NCI-H2196 (cell line): ENCODE data around the gene CLSTN2.

ENCODE experiments used
- DNase-seq: peaks from one replicate; lab custom pipeline; 2025; ENCODE audit not compliant: unreplicated experiment; lab: John Stamatoyannopoulos, UW

Gene CLSTN2

DNA sequence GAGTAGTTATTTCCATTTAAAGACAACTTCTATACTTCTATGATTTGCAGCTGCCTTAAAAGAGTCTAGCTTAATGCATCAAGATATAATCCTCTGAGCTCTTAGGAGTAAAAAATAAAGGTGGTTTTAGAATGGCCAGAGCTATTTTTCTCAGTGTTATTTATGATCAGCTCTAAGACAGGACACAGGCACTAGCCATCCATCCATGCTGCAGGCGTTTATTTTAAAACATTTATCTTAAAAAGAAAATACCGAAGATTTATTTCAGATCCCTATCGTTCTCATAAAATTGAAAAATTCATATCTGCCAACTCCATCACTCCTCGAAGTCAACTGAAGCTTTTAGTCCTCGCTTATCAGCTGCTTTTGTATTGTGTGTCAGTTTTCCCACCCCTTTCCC, 243.5 kb downstream of the CLSTN2 start:
- DNase-seq: no peak

- no peak for DNase-seq
Measured at GRCh38 chr3:140180603-140181002, 245.6 kb downstream of the CLSTN2 start.

- DNase-seq: no peak
Measured at GRCh38 chr3:140185375-140185774, 250.4 kb downstream of the CLSTN2 start.

GRCh38 chr3:140186421-140186920, 251.5 kb downstream of the CLSTN2 start:
- peak; percentile 45 for DNase-seq

GRCh38 chr3:140187028-140187427, 252.0 kb downstream of the CLSTN2 start:
- no peak for DNase-seq

GRCh38 chr3:140187656-140188221, 252.8 kb downstream of the CLSTN2 start:
- DNase-seq: no peak

DNA sequence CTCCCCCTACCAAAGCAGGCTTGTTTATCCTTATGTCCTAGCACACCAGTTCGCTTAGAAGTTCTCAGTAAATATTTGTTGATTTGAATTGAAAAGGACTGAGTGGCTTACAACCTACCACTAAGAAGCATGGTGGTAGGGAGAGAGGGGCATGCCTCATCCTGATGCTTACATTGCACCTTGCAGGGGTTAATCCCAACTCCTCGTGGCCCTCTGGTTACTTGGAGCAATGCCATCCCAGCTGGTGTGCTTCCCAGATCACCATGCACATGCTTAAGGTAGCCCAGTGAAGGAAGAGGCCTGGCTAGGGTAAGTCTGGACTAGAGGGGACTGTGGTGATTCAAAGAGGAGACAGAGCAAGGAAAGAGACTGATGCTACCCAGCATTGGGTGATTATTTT, 253.3 kb downstream of the CLSTN2 start:
- no peak for DNase-seq

- no peak for DNase-seq
Measured at GRCh38 chr3:140189267-140189666, 254.3 kb downstream of the CLSTN2 start.

DNA sequence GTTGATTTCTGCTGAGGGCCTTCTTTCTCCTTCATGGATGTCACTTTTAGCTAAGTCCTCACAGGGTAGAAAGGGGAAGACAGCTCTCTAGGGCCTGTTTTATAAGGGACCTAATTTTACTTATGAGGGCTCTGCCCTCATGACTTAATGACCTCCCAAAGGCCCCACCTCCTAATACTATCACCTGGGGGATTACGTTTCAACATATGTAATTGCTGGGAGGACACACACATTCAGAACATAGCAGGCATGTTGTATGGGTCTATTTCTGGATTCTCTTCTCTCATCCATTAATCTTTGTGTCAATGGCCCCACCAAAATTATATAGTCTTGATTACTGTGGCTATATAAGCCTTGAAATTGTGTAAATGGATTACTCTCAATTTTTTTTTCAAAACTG, 255.0 kb downstream of the CLSTN2 start:
- DNase-seq: no peak

GRCh38 chr3:140196970-140197369, 262.0 kb downstream of the CLSTN2 start:
- DNase-seq: no peak

DNA sequence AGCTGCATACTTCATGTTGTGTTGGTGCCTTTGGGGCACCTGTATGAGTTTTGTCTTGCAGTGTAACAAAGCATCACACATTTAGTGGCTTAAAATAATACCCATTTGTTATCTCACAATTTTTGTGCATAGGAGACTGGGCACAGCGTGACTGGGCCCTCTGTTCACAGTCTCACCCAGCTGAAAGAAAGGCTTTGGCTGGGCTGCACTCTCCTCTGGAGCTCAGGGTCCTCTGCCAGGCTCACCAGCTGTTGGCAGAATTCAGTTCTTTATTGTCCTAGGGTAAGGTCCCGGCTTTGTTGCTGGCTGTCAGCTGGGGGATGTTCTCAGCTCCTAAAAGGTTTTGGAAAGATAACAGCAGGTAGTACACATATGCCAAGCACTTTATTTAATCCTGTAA, 263.3 kb downstream of the CLSTN2 start:
- no peak for DNase-seq

DNA sequence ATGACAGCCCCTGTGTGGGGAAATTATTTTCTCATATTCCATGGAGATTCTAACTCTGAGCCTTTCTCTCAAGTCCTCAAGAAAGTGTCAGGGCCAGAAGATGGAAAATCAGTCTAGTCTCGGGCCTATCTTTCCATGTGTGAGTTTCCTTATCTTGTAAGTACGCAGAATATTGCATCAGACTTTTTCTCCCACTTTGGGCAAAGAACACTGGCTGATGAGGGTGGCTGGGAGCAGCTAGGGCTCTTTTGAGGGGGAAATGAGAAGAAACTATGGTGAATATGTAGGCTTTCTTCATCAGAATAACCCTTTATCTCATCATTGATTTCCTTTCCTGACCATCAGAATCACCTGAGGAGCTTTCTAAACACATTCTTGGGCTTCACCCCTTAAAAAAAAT, 264.0 kb downstream of the CLSTN2 start:
- no peak for DNase-seq

GRCh38 chr3:140199743-140200142, 264.8 kb downstream of the CLSTN2 start:
- DNase-seq: no peak

- no peak for DNase-seq
Measured at GRCh38 chr3:140203510-140203909, 268.5 kb downstream of the CLSTN2 start.

- no peak for DNase-seq
Measured at GRCh38 chr3:140204271-140204984, 269.4 kb downstream of the CLSTN2 start.

DNA sequence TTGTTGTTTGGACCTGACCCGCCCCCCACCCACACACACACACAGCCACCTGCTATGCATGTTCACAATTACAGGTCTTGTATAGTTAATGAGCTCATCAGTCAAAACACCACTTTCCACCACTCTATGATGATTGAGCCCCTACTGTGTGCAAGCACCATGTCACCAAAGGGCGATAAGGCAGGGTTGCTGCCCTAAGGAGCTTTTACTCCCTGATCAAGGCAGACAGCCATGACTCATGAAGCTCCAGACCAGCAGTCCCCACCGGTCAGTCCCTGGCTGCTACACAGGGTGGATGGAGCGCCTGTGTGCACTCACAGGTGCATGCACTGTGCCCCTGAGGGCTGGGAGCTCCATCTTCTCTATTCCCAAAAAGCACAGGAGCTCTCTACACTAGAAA, 270.6 kb downstream of the CLSTN2 start:
- no peak for DNase-seq

- no peak for DNase-seq
Measured at GRCh38 chr3:140206196-140207040, 271.4 kb downstream of the CLSTN2 start.

GRCh38 chr3:140207541-140207940, 272.6 kb downstream of the CLSTN2 start:
- DNase-seq: no peak

- no peak for DNase-seq
Measured at GRCh38 chr3:140216249-140216648, 281.3 kb downstream of the CLSTN2 start.

DNA sequence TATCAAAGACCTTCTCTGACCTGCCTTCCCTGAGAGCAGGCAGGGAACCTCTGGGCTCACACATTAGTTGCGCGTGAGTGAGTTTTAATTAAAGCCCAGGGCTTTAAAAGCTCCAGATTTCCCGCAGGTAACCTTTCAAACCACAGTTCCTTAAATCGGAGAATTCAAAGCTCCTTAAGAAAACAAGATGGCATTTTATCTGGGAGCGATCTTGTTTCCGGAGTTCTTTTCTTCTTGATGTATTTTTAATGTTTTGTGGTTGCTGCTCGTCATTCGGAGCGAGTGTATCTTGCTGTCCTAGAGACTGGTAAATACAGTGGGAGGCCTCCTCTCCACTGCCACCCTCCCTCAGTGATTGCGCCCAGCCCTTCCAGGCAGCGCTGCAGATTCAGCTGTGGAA, 284.3 kb downstream of the CLSTN2 start:
- DNase-seq: no peak

- DNase-seq: no peak
Measured at GRCh38 chr3:140219923-140220452, 285.0 kb downstream of the CLSTN2 start.

DNA sequence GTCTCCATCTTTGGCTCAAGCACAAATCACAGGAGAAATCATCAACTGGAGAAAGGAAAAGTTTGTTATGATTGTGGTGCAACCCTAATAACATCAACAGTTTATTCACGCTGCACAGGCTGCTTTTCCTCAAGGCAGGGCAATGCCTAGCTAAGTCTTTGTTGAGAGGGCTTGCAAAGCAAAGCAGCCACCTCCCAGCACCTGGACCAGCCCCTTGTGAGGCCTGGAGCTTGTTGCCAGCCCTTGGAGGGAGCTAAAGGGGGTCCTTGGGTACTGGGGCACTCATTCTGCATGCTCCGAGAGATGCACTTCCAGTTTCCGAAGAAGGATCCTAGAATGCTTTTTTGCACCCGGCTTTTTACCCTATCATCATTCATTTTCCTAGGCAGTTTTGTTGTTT, 288.2 kb downstream of the CLSTN2 start:
- DNase-seq: no peak
